GM19452 (cell line): Measurements from ENCODE around the gene MS4A8.
"Not testable (repeated sequence)": the region's sequence is repeated elsewhere in the genome, so short reads cannot be mapped to it uniquely, and the experiment has no call there.

ENCODE experiments used
- ATAC-seq: cut with Tn5 transposase; IDR thresholded peaks from one replicate; pipeline ENCODE4 v1.9.1; 2021; ENCODE audit not compliant: unreplicated experiment

Gene MS4A8

GRCh38 chr11:60724420-60724819, 25.0 kb downstream of the MS4A8 start, which contains the start of gene MS4A18:
Gene MS4A18, plus strand, starts transcription at chr11:60724720.
- no peak for ATAC-seq

- ATAC-seq: no peak
These were observed 26.2 kb downstream of the MS4A8 start for GRCh38 chr11:60725592-60725991.

- ATAC-seq: no peak
These were observed 32.2 kb downstream of the MS4A8 start for GRCh38 chr11:60731586-60731985.

GRCh38 chr11:60734279-60734678, 34.9 kb downstream of the MS4A8 start:
- no peak for ATAC-seq

- ATAC-seq: no peak
These were observed 39.7 kb downstream of the MS4A8 start for GRCh38 chr11:60739114-60739513.

- ATAC-seq: no peak
These were observed 41.2 kb downstream of the MS4A8 start for GRCh38 chr11:60740573-60740972.

GRCh38 chr11:60741421-60741820, 42.0 kb downstream of the MS4A8 start:
- ATAC-seq: no peak

GRCh38 chr11:60743058-60743457, 43.6 kb downstream of the MS4A8 start:
- no peak for ATAC-seq

- no peak for ATAC-seq
These were observed 44.7 kb downstream of the MS4A8 start for GRCh38 chr11:60744114-60744513.

- no peak for ATAC-seq
These were observed 48.0 kb downstream of the MS4A8 start for GRCh38 chr11:60747359-60747873.

- no peak for ATAC-seq
These were observed 48.8 kb downstream of the MS4A8 start for GRCh38 chr11:60748225-60748624.

- ATAC-seq: no peak
These were observed 49.4 kb downstream of the MS4A8 start for GRCh38 chr11:60748821-60749220.

GRCh38 chr11:60750911-60751310, 51.5 kb downstream of the MS4A8 start:
- no peak for ATAC-seq

- no peak for ATAC-seq
These were observed 53.9 kb downstream of the MS4A8 start for GRCh38 chr11:60753309-60753708.

- ATAC-seq: no peak
These were observed 55.5 kb downstream of the MS4A8 start for GRCh38 chr11:60754887-60755286.

GRCh38 chr11:60756307-60757032, 57.1 kb downstream of the MS4A8 start, which contains the start of gene MS4A15:
Gene MS4A15, plus strand, starts transcription at chr11:60756867. Its CDS starts 6,867 bp downstream, at chr11:60763734.
- no peak for ATAC-seq

GRCh38 chr11:60757231-60757800, 57.9 kb downstream of the MS4A8 start:
- ATAC-seq: no peak

GRCh38 chr11:60758671-60759070, 59.3 kb downstream of the MS4A8 start:
- ATAC-seq: not testable (repeated sequence)

GRCh38 chr11:60759438-60760225, 60.2 kb downstream of the MS4A8 start:
- ATAC-seq: not testable (repeated sequence)

GRCh38 chr11:60761436-60762190, 62.2 kb downstream of the MS4A8 start:
- ATAC-seq: no peak
